Renal pelvis (tissue), 4 donors: ENCODE measurements around the gene IL6. TPM values are rescaled to one million over a fixed set of nuclear protein-coding genes. Genes with fewer than 3 reads are reported as not detected.
"Not testable (repeated sequence)": the region's sequence is repeated elsewhere in the genome, so short reads cannot be mapped to it uniquely, and the experiment has no call there.

Experiments used
- DNase-seq: peaks from one replicate; pipeline ENCODE4 v3.0.0-alpha.2; 2013
- polyA plus RNA-seq, 3 donors: library from polyadenylated mRNA; unstranded; fragments of 120-200 nt; gene quantifications; one replicate each; pipeline ENCODE4 v1.2.1, GENCODE V29; 2013; ENCODE audit not compliant: insufficient read length in 3 of 3

The IL6 gene
- polyA plus RNA-seq, 3 donors: not detected

DNA sequence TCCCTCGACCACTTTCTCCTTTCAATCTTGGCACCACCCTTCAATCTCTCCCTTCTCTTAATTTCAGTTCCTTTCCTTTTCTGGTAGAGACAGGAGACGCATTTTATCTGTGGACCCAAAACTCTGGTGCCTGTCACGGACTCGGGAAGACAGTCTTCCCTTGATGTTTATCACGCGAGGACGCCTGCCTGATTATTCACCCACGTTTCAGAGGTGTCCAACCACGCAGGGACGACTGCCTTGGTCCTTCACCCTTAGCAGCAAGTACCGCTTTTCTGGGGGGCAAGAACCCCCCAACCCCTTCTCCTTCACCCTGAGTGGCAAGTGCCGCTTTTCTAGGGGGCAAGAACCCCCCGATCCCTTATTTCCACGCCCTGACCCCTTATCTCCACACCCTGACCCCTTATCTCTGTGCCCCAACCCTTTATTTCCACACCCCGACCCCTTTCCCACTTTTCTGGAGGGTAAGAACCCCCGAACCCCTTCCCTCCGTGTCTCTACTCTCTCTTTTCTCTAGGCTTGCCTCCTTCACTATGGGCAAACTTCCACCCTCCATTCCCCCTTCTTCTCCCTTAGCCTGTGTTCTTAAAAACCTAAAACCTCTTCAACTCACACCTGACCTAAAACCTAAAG, 22.9 kb upstream of the IL6 start:
- DNase-seq: not testable (repeated sequence)

- DNase-seq: not testable (repeated sequence)
Measured at GRCh38 chr7:22704722-22705121, 22.3 kb upstream of the IL6 start.

DNA sequence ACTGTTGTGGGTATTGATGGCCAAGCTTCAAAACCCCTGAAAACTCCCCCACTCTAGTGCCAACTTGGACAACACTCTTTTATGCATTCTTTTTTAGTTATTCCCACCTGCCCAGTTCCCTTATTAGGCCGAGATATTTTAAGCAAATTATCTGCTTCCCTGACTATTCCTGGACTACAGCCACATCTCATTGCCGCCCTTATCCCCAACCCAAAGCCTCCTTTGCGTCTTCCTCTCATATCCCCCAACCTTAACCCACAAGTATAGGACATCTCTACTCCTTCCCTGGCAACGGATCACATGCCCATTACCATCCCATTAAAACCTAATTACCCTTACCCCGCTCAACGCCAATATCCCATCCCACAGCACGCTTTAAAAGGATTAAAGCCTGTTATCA, 21.1 kb upstream of the IL6 start:
- DNase-seq: not testable (repeated sequence)

DNA sequence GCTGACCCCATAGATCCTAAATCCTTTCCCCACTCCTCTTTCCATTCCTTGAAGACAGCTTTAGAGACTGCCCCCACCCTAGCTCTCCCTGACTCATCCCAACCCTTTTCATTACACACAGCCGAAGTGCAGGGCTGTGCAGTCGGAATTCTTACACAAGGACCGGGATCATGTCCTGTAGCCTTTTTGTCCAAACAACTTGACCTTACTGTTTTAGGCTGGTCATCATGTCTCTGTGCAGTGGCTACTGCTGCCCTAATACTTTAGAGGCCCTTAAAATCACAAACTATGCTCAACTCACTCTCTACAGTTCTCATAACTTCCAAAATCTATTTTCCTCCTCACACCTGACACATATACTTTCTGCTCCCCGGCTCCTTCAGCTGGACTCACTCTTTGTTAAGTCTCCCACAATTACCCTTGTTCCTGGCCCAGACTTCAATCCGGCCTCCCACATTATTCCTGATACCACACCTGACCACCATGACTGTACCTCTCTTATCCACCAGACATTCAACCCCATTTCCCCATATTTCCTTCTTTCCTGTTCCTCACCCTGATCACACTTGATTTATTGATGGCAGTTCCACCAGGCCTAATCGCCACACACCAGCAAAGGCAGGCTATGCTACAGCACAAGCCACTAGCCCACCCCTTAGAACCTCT, 19.8 kb upstream of the IL6 start:
- DNase-seq: not testable (repeated sequence)

- DNase-seq: not testable (repeated sequence)
Measured at GRCh38 chr7:22708214-22708613, 18.8 kb upstream of the IL6 start.

DNA sequence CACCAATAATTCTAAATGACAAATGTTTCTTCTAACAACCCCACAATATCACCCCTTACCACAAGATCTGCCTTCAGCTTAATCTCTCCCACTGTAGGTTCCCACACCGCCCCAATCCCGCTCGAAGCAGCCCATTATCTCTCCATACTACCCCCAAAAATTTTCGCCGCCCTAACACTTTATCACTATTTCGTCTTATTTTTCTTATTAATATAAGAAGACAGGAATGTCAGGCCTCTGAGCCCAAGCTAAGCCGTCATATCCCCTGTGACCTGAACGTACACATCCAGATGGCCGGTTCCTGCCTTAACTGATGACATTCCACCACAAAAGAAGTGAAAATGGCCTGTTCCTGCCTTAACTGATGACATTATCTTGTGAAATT, 18.3 kb upstream of the IL6 start:
- DNase-seq: not testable (repeated sequence)

GRCh38 chr7:22709062-22709829, 17.8 kb upstream of the IL6 start:
- not testable (repeated sequence) for DNase-seq

DNA sequence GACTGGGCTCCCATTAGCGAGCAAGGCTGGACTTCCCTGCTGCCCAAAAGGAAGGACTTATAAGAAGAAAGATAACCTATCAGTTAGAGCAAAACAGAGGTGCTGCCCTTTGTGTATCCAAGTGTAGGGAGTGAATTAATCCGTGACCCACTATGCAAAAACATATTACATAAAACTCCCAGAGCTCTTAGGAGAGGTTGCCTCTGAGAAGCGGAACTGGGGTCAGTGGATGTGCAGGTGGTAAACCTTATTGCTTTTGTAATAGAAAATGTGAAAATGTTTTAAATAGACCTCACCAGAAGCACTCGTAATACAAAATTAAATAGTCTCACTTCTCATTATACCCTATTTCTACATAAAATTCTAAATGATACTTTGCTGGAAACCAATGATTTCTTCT, 17.1 kb upstream of the IL6 start:
- DNase-seq: no peak

- DNase-seq: no peak
Measured at GRCh38 chr7:22712999-22713398, 14.0 kb upstream of the IL6 start.

- no peak for DNase-seq
Measured at GRCh38 chr7:22713463-22713862, 13.5 kb upstream of the IL6 start.

DNA sequence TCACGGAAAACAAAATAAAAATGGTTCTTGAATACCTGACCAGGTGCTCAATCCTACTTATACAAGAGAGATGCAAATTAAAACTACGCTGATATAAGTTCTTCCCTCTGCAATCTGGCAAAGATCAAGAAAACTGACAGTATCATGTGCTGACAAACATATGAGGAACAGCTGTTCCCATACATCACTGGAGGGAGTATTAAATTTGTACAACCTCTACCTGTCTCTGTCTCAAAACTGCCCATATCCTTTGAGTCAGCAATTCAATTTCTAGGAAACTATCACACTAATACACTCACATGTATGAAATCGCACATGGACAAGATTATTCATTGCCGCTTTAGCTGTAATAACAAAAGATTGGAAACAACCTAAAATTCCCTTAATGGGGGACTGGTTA, 11.0 kb upstream of the IL6 start:
- DNase-seq: no peak

- DNase-seq: no peak
Measured at GRCh38 chr7:22717760-22718159, 9.2 kb upstream of the IL6 start.

- no peak for DNase-seq
Measured at GRCh38 chr7:22718200-22718711, 8.7 kb upstream of the IL6 start.

DNA sequence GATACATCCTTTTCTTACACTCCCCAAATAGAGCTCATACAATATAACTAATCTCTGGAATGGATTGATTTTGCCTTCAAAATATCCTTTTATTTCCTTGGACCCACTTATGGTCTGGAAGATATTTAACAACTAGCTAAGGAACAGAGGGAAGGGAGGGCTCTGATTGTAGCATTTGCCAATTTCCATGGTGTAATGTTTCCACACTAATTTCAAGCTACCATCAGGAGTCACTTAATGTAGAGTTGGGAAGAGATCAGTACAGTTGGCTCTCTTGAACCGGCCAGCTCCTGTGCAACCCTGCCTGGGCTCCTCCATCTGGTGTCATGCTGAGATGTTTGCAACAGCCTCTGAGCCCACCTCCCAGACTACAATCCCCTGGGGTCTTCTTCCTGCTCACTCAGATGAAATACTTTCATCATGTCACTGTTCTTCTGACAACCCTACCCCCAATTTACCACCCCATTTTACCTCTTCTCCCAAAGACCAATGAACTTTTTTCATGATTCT, 8.0 kb upstream of the IL6 start:
- no peak for DNase-seq

DNA sequence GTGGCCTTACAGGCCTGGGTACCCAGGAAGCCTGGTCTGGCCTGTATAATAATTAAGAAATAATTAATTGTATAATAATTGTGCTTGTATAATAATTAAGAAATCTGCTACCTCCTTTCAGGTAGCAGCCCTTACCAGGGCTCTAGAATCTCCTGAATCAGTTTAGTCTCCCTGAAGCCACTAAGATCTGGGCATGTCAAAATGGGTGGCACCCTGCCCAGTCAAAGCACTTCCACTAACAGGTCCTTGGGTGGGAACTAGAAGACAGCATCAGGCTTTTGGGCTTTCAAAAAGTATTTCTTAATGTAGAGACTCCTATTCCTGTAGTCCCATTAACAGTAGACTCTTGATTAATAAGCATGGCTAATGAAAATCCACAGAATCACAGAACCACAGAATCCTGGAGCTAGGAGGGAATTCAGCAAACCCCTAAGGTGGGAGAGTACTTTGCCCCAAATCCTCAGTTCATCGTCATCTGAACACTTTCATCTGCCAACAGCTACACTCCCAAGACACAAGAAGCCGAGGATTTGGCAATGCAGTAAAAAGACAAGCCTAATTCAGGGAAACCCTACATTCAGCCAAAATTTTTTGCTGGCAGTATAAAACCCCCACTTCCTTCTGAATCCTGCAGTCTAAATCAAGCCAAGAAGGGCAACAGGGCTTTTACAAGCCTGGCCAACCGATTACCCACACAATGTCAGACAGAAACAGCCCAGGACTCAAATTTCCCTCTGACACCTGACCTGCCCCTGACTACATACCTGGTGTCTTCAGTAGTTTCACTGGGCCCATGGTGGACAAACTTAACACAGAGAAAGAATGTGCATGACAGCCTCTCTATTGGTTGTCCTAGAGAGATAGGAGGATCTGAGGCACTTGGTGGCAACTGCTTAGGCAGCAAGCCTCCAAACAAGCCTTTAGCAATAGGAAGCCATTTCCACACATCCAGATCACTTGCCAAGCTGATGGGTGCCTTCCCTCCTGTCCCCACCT, 5.9 kb upstream of the IL6 start:
- no peak for DNase-seq

GRCh38 chr7:22722536-22723180, 4.3 kb upstream of the IL6 start:
- no peak for DNase-seq

GRCh38 chr7:22723181-22723601, 3.8 kb upstream of the IL6 start:
- no peak for DNase-seq

DNA sequence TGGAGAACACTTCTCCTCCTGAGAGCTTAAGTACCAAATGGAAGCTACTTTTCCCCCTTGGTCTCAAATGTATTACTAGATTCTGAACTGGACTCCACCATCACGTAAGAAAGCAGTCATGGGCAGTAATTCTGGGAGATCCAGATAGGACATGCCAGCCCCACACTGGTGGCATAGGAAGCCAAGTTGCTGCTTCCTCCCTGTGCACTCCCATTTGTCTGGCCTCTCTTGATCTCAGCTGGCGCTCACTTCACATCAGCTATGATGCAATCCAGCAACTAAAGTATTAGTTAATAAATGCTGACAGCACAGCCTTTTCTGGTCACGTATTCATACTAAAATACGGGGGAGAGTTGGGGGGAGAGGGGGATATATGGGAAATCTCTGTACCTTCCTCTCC, 3.4 kb upstream of the IL6 start:
- no peak for DNase-seq

GRCh38 chr7:22724861-22725260, 2.1 kb upstream of the IL6 start:
- DNase-seq: no peak

DNA sequence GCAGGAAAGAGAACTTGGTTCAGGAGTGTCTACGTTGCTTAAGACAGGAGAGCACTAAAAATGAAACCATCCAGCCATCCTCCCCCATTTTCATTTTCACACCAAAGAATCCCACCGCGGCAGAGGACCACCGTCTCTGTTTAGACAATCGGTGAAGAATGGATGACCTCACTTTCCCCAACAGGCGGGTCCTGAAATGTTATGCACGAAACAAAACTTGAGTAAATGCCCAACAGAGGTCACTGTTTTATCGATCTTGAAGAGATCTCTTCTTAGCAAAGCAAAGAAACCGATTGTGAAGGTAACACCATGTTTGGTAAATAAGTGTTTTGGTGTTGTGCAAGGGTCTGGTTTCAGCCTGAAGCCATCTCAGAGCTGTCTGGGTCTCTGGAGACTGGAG, 1.4 kb upstream of the IL6 start:
- DNase-seq: no peak

GRCh38 chr7:22726345-22726906, 574 bp upstream of the IL6 start:
- peak; percentile 49 for DNase-seq
